ENCODE results near the gene TSEN15. TPM values are rescaled to one million over a fixed set of nuclear protein-coding genes. Genes with fewer than 3 reads are reported as not detected.

TSEN15 gene
- total RNA-seq, 6 experiments from 2014 or later, result 32.7 to 47.0 (median 40.4) TPM

DNA sequence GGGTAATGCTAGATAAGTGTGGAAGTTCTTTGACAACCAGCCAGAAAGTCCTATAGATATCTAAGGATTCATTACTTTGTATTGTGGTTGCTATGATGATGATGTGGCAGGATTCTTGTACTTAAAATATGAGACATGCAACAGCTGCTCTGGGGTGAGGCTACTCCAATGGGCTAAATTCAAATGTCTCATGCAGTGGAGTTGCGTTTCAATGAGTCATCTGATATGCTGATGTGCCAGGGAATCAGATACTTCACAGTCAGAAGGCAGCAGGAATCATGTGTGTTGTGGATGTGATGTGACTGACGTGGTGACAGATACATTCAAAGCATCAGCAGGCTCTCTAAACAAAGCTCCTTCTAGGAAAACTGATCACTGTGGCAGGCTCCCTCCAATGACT lies 66.5 kb downstream of the TSEN15 start:
- Mint-ChIP-seq H3K9me3 (no peaks in the 10 kb centered on the region), H3K4me3 (0 out of 2 replicates have a peak overlapping the region, but pooled peaks have one; percentile 29), H3K4me1 (ENCODE audit: low read depth) (peaks cover 32% of the 10 kb centered on the region), H3K27ac (peak overlapping the region; percentile 94), H3K27me3 (ENCODE audit: insufficient read depth) (no peaks in the 10 kb centered on the region), H3K36me3 (ENCODE audit: low read depth) (no peaks in the 10 kb centered on the region; the same call in 1 of the 2 replicates)
- no peak for TF ChIP-seq CTCF (IDR thresholded peaks at IDR 0.05)
- DNase-seq, result peak; percentile 97

Other genes with a start within 250 kb of the TSEN15 start
- 10 to 100 TPM; 12.0 to 16.8 (median 14.7) TPM for gene RGL1, start 246.6 kb upstream of the TSEN15 start, total RNA-seq (2021; fragmentation: NEBNext Ultra II Directional; extraction: Animal tissue kit (Norgen Biotek cat#: 25700))
- 1 to 10 TPM; 3.4 to 5.4 (median 4.6) TPM for gene COLGALT2, start 14.0 kb upstream of the TSEN15 start, total RNA-seq (2021; fragmentation: NEBNext Ultra II Directional; extraction: Animal tissue kit (Norgen Biotek cat#: 25700))

Data from HFFc6 (cell line).